Astrocyte of the cerebellum (primary cell): ENCODE data around the gene AMN.

Source experiments
- DNase-seq: peaks from one replicate; pipeline ENCODE4 v3.0.0-alpha.2; 2011; ENCODE audit warnings: low read depth
- H3K4me3 ChIP-seq: 2 replicates; pipeline ENCODE4 v1.5.1; 2011; ENCODE audit warnings: mild to moderate bottlenecking, low read depth, low read length, moderate library complexity
- CTCF ChIP-seq: IDR thresholded peaks from 2 replicates; pipeline ENCODE4 v1.5.1; 2012; ENCODE audit warnings: low read length, low read depth, moderate library complexity, mild to moderate bottlenecking; ENCODE audit errors: missing control alignments
- in situ Hi-C: cut with HindIII; loops from 2 replicates; pipeline ENCODE4 v1.10.0; 2017; ENCODE audit warnings: low sequenced_read_pairs

Gene AMN

DNA sequence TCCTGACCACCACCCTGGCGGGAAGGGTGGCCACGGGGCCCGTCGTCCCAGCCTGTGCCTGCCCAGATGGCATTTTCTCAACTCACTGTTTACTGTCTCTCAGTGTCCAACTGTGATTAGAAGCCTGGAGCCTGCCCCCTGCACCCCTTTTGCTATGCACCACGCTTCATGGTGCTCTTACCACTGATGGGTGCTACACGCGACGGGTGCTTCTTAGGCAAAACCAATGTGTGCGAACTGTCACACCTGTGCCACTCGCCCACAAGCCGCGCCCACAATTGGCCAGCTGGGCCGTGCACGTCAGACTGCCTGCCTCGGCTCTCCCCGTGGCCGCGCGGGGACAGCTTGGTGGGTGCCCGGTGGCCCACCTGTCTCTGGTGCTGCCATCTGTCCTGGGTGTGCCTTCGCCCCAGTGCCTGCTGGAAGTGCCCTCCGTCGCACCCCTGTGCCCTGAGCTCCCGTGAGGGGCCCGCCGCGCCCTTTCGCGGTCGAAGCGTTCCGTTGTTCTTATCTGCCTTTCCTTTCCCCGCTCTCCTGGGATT, 15.1 kb upstream of the AMN start:
- in situ Hi-C loops, result no loop called here
- no peak for TF ChIP-seq CTCF
- DNase-seq, result no peak
- no peak overlapping the region for H3K4me3 ChIP-seq

DNA sequence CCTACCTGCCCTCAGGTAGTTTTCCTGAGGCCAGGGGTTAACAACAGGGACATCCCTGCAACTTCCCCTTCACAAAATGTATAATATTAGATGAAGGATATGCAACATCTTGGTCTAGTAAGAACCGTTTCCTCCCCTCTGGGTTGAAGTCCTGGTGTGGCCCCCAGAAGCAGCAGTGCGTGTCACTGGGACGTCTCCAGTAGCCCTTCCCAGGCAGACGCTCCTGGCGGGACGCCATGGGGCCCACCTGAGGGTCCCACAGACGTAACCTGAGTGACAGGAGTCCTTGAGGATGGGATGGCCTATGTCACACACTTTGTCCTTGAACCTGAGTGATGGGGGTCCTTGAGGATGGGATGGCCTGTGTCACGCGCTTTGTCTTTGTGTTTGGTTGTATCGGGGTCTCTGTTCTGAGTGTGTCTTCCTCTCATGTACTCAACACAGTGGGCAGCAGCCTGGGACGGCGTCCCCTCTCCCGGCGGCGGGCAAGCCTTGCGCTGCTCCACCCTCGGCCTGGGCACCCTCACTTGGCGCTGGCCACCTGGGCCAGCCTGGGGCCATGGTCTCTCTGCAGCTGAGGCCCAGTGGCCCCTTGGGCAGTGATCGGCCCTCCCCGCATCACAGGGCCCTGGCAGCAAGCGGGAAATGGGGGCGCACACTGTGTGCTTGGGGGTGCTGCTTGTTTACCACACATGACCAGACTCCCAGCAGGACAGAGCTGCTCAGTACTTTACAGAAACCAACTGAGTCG, 14.3 kb upstream of the AMN start:
- DNase-seq, result no peak
- in situ Hi-C loops, result no loop called here
- H3K4me3 ChIP-seq, result no peak overlapping the region
- no peak for TF ChIP-seq CTCF

- no peak for DNase-seq
- H3K4me3 ChIP-seq, result no peak overlapping the region
- in situ Hi-C loops, result no loop called here
- TF ChIP-seq CTCF, result no peak
These were observed 13.6 kb upstream of the AMN start for GRCh38 chr14:102908766-102909455.

DNA sequence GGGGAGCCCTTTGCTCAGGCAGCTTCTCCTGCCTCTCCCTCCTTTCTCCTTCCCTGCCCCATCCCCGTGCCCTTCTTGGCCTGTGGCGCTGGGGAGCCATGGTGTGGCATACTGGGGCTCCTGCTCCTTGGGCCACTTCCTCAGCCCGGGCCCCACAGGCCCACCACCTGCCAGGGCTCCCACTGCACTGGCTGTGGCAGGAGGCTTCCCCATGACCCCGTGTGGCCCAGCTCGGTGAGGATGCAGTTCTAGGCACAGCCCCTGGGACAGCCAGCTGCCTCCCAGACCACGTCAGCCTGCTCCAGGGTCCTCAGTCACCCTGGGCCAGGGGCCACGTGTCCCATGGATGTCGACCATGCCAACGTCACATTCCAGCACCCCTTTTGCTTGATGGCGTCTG, 13.0 kb upstream of the AMN start:
- no peak overlapping the region for H3K4me3 ChIP-seq
- no peak for TF ChIP-seq CTCF
- in situ Hi-C loops, result no loop called here
- DNase-seq, result no peak

- DNase-seq, result no peak
- H3K4me3 ChIP-seq, result no peak overlapping the region
- no peak for TF ChIP-seq CTCF
- in situ Hi-C loops, result no loop called here
These were observed 12.6 kb upstream of the AMN start for GRCh38 chr14:102909911-102910310.

- DNase-seq, result no peak
- H3K4me3 ChIP-seq, result no peak overlapping the region
- TF ChIP-seq CTCF, result no peak
- in situ Hi-C loops, result no loop called here
These were observed 12.0 kb upstream of the AMN start for GRCh38 chr14:102910442-102910841.
